ENCODE measurements around the gene B3GALT5. TPM values are rescaled to one million over a fixed set of nuclear protein-coding genes. Genes with fewer than 3 reads are reported as not detected.

The B3GALT5 gene
- total RNA-seq, 4 donors from 2014 or later, result 0.13 to 1.3 (median 0.77) TPM

DNA sequence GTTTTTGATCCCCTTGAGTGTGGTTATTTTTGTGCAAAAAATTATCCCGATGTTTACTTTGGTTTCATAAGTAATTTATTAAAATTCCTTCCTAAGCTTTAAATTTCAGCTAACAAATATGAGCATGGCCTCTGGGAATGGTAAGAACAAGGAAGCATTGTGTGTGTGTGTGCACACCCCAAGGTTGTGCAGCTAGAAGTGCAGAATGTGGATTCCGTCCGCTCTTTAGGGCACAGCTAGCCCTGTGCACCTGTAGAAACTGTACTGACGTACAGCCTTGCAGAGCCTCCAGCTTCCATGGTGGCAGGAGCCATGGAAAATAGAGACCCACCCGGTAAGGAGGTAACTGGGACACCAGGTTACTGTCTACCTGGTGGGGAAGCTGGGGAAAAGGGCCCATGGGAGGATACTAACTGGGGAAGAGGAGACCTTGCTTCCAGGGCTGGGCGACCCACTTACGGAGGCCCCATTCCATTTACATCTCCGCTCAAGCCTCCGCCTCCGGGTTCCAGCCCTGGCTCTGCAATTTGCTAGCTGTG is 54.7 kb downstream of the B3GALT5 start:
- no peak for TF ChIP-seq POLR2A (IDR thresholded peaks at IDR 0.05)
- TF ChIP-seq, protein P1, sequence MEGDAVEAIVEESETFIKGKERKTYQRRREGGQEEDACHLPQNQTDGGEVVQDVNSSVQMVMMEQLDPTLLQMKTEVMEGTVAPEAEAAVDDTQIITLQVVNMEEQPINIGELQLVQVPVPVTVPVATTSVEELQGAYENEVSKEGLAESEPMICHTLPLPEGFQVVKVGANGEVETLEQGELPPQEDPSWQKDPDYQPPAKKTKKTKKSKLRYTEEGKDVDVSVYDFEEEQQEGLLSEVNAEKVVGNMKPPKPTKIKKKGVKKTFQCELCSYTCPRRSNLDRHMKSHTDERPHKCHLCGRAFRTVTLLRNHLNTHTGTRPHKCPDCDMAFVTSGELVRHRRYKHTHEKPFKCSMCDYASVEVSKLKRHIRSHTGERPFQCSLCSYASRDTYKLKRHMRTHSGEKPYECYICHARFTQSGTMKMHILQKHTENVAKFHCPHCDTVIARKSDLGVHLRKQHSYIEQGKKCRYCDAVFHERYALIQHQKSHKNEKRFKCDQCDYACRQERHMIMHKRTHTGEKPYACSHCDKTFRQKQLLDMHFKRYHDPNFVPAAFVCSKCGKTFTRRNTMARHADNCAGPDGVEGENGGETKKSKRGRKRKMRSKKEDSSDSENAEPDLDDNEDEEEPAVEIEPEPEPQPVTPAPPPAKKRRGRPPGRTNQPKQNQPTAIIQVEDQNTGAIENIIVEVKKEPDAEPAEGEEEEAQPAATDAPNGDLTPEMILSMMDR (IDR thresholded peaks at IDR 0.05), result no peak
- no peak for ATAC-seq
- Histone ChIP-seq H3K27me3 (no peaks in the 10 kb centered on the region), H3K4me1 (no peaks in the 10 kb centered on the region), H3K4me3 (no peak overlapping the region), H3K36me3 (no peaks in the 10 kb centered on the region), H3K9me3 (no peaks in the 10 kb centered on the region), H3K27ac (no peak overlapping the region)
- WGBS, 2 donors (ENCODE audit: low coverage in 1 of 2), result 92 to 100% methylated on average over 6 to 7 of the region's 10 CpGs

DNA sequence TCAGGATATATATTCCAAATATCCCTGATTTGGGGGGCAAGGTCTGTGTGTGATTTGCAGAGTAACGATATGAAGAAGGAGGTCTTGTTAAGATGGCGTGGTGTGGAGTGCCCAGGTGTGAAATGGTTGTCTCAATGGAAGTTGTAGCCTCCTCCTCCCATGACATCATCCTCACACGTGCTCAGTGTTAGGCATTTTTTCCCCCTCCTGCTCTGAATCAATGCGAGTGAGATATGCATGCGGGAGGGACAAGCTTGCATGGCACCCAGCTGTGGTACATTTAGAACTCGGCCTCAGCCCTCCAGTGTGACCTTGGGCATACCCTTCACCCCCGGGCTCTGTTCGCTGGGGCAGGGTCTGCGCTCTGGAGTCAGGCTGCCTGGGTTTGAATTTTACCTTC is 55.6 kb downstream of the B3GALT5 start:
- Histone ChIP-seq H3K4me1 (no peaks in the 10 kb centered on the region), H3K9me3 (no peaks in the 10 kb centered on the region), H3K36me3 (no peaks in the 10 kb centered on the region), H3K27me3 (no peaks in the 10 kb centered on the region), H3K27ac (no peak overlapping the region), H3K4me3 (no peak overlapping the region)
- TF ChIP-seq POLR2A (IDR thresholded peaks at IDR 0.05) (no peak), EP300 (IDR thresholded peaks at IDR 0.05) (no peak), POLR2AphosphoS5 (IDR thresholded peaks at IDR 0.05) (no peak)
- TF ChIP-seq, protein P1 (IDR thresholded peaks at IDR 0.05), result no peak
- no peak for ATAC-seq
- WGBS, 2 donors (ENCODE audit: low coverage in 1 of 2), result 92 to 97% methylated on average over 7 to 8 of the region's 9 CpGs

DNA sequence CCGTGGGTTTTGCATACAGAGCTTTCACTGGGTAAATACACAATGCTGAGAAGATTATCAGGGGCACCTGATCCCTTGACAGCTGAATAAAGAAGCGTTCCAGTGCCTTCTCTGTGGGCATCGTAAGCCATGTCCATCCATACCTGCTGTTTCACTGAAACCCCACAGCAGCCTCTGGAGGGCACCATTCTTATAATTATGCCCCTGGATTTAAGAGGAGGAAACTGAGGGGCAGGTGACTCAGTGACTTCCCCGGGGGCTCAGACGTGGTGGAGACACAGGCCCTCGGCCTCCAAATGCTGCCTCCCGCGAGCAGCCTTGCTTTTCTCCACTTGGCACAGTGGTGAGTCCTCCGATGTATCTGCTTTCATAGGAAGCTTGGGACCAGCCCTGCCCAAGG is 56.7 kb downstream of the B3GALT5 start:
- Histone ChIP-seq H3K9me3 (no peaks in the 10 kb centered on the region), H3K27me3 (no peaks in the 10 kb centered on the region), H3K4me1 (no peaks in the 10 kb centered on the region), H3K36me3 (no peaks in the 10 kb centered on the region), H3K4me3 (no peak overlapping the region), H3K27ac (no peak overlapping the region)
- WGBS, 2 donors (ENCODE audit: low coverage in 1 of 2), result 67 to 79% methylated on average over 1 to 9 of the region's 9 CpGs
- TF ChIP-seq POLR2A (IDR thresholded peaks at IDR 0.05) (no peak), POLR2AphosphoS5 (IDR thresholded peaks at IDR 0.05) (no peak), EP300 (IDR thresholded peaks at IDR 0.05) (no peak)
- TF ChIP-seq, protein P1 (IDR thresholded peaks at IDR 0.05), result no peak
- ATAC-seq, result no peak

- Histone ChIP-seq H3K9me3 (no peaks in the 10 kb centered on the region), H3K27ac (no peak overlapping the region), H3K27me3 (no peaks in the 10 kb centered on the region), H3K4me3 (no peak overlapping the region), H3K36me3 (no peaks in the 10 kb centered on the region), H3K4me1 (no peaks in the 10 kb centered on the region)
- ATAC-seq, result no peak
- WGBS, 2 donors (ENCODE audit: low coverage in 1 of 2), result 69 to 83% methylated on average over 3 to 5 of the region's 8 CpGs
- TF ChIP-seq EP300 (IDR thresholded peaks at IDR 0.05), result no peak
- TF ChIP-seq POLR2A (IDR thresholded peaks at IDR 0.05), result no peak
- no peak for TF ChIP-seq POLR2AphosphoS5 (IDR thresholded peaks at IDR 0.05)
- TF ChIP-seq, protein P1 (IDR thresholded peaks at IDR 0.05), result no peak
These were observed 57.4 kb downstream of the B3GALT5 start for GRCh38 chr21:39669976-39670661.

DNA sequence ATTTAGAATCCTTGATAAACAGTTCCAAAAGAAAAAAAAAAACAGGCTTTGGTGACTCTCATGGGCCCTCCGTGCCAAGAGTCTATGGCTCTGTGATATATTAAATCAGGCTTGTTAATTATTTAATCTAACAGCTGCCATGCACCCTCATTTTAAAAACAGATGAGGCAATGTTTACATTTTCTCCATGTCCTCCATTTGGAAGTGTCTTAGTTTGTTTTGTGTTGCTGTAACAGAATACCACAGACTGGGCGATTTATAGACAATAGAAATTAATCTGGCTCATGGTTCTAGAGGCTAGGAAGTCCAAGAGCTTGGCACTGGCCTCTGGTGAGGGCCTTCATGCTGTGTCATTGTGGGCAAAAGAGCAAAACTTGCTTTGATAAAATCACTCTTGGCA is 58.0 kb downstream of the B3GALT5 start:
- Histone ChIP-seq H3K27me3 (no peaks in the 10 kb centered on the region), H3K9me3 (no peaks in the 10 kb centered on the region), H3K4me3 (no peak overlapping the region), H3K4me1 (peaks cover 0 to 3% (median 0%) of the 10 kb centered on the region in 3 donors), H3K36me3 (no peaks in the 10 kb centered on the region), H3K27ac (no peak overlapping the region)
- TF ChIP-seq POLR2A (IDR thresholded peaks at IDR 0.05), result no peak
- no peak for TF ChIP-seq POLR2AphosphoS5 (IDR thresholded peaks at IDR 0.05)
- TF ChIP-seq, protein P1 (IDR thresholded peaks at IDR 0.05), result no peak
- TF ChIP-seq EP300 (IDR thresholded peaks at IDR 0.05), result no peak
- no peak for ATAC-seq
- WGBS, 2 donors (ENCODE audit: low coverage in 1 of 2), result 48 to 50% methylated on average over 2 of the region's 2 CpGs

Measured in gastroesophageal sphincter (tissue), 4 donors.